Thymus (tissue), 11 donors: ENCODE measurements around the gene TMOD4. TPM values are rescaled to one million over a fixed set of nuclear protein-coding genes. Genes with fewer than 3 reads are reported as not detected.

Experiments
- DNase-seq, 9 donors: peaks; one replicate each; pipeline ENCODE4 v3.0.0-alpha.2; 2013; ENCODE audit warnings: low spot score in 9 of 9, low read depth in 6 of 9, missing footprints in 1 of 9
- H3K27ac ChIP-seq, 2 donors: one replicate each; pipeline ENCODE4 v1.5.1; 2013; ENCODE audit warnings: control low read depth in 1 of 2, low read depth in 1 of 2, low read length in 1 of 2, mild to moderate bottlenecking in 1 of 2, moderate library complexity in 1 of 2
- H3K27me3 ChIP-seq, 2 donors: one replicate each; pipeline ENCODE4 v1.5.1; 2013; ENCODE audit warnings: low read length in 1 of 2; ENCODE audit not compliant: control insufficient read depth in 2 of 2, insufficient read depth in 1 of 2
- H3K36me3 ChIP-seq, 2 donors: one replicate each; pipeline ENCODE4 v1.5.1; 2013; ENCODE audit warnings: low read length in 1 of 2, mild to moderate bottlenecking in 1 of 2, moderate library complexity in 1 of 2; ENCODE audit not compliant: control insufficient read depth in 2 of 2, insufficient read depth in 2 of 2
- H3K4me1 ChIP-seq, 2 donors: one replicate each; pipeline ENCODE4 v1.5.1; 2013; ENCODE audit warnings: low read length in 2 of 2; ENCODE audit not compliant: control insufficient read depth in 2 of 2, insufficient read depth in 2 of 2
- H3K4me3 ChIP-seq, 2 donors: one replicate each; pipeline ENCODE4 v1.5.1; 2013; ENCODE audit warnings: low read length in 2 of 2, control low read depth in 1 of 2, mild to moderate bottlenecking in 1 of 2
- H3K9me3 ChIP-seq, 2 donors: one replicate each; pipeline ENCODE4 v1.5.1; 2013; ENCODE audit warnings: low read length in 1 of 2, mild to moderate bottlenecking in 1 of 2; ENCODE audit not compliant: control insufficient read depth in 2 of 2, insufficient read depth in 1 of 2
- WGBS: extraction: QIAGEN DNeasy Blood & Tissue Kit; methylation state at CpG from one replicate; pipeline ENCODE4 v1.1.7; 2013; 5-methylcytosine and 5-hydroxymethylcytosine counted together
- polyA plus RNA-seq: library from polyadenylated mRNA; stranded (reverse); fragments of 200-250 nt; gene quantifications from one replicate; pipeline ENCODE4 v1.2.3, GENCODE V29; 2013
- total RNA-seq: library from RNA; stranded (reverse); fragments of 120-200 nt; gene quantifications from one replicate; pipeline ENCODE4 v1.2.4, GENCODE V29; 2013
- donor health status: healthy.

The TMOD4 gene
- total and polyA plus RNA-seq, 2 donors, result 0.38 to 1.0 TPM

DNA sequence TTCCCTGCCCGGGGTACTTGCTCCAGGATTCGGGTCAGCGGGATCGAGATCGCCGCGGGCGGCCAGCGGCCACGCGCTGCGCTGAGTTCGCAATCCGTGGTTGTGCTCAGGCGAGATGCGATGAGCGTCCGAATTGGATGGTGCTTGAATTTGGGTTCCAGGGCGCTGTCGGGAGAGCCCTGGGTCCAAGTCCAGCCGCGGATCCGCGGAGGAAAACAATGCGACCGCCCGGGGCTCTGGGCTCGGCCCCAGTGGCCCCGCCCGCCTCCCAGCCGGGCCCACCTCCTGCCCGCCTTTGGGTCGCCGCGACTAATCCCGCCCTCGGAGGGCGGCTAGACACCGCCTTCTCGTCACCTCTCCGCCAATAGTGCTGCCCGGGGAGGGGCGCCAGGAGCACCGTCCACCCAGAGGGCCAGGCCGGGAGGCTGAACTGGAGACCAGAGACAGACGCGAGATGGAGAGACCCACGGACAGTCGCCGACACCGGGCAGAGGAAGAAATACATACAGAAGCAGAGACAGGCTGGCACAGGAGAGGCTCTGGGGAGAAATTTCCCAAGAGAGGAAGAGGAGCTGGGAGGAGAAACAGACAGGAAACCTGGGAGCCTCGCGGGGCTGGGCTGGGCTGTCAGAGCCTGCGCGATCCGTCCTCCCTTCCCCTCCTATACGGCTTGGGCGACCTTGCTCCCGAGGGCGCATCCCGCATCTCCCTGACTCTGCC lies 29.2 kb downstream of the TMOD4 start, which contains the start of gene SEMA6C:
TSS of gene SEMA6C (minus strand) at position 220 of the 720 bp plus-strand sequence. CDS start 4,010 bp downstream, outside the sequence.
- peaks cover 0 to 6% of the 10 kb centered on the region in 2 donors for H3K9me3 ChIP-seq
- H3K4me1 ChIP-seq, result peaks cover 6 to 39% of the 10 kb centered on the region in 2 donors
- no peak within 1 kb of the TSS for H3K27ac ChIP-seq
- DNase-seq, result peak in 8 of 9 donors; percentile 61 to 91 (median 78)
- H3K4me3 ChIP-seq, result peak within 1 kb of the TSS; percentile 82 to 89
- H3K27me3 ChIP-seq, result peaks cover 0 to 21% of the 10 kb centered on the region in 2 donors
- no peaks in the 10 kb centered on the region for H3K36me3 ChIP-seq
- WGBS, result under 1% methylated on average over 61 of the region's 61 CpGs

DNA sequence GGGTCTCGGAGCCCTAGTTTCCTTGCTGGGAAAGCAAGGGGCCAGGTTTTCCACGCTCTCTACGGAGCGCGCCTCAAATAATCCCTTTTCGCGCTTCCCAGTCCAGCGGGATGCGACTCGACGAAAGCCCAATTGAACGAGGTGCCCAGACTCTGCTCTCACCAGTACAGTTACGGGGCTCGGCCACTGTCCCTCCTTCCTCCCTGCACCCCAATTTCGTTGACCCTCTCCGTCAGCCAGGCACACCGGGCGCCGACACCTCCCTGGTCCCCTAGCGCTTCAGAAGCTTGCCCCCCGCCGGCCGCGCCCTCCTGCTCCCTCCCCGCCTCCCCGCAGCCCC lies 29.7 kb downstream of the TMOD4 start:
- Histone ChIP-seq H3K9me3 (peaks cover 0 to 6% of the 10 kb centered on the region in 2 donors), H3K27me3 (peaks cover 0 to 21% of the 10 kb centered on the region in 2 donors), H3K4me1 (peaks cover 6 to 39% of the 10 kb centered on the region in 2 donors), H3K36me3 (no peaks in the 10 kb centered on the region), H3K27ac (no peak overlapping the region), H3K4me3 (peak overlapping the region; percentile 82 to 89)
- WGBS, result 3% methylated on average over 26 of the region's 26 CpGs
- no peak for DNase-seq

DNA sequence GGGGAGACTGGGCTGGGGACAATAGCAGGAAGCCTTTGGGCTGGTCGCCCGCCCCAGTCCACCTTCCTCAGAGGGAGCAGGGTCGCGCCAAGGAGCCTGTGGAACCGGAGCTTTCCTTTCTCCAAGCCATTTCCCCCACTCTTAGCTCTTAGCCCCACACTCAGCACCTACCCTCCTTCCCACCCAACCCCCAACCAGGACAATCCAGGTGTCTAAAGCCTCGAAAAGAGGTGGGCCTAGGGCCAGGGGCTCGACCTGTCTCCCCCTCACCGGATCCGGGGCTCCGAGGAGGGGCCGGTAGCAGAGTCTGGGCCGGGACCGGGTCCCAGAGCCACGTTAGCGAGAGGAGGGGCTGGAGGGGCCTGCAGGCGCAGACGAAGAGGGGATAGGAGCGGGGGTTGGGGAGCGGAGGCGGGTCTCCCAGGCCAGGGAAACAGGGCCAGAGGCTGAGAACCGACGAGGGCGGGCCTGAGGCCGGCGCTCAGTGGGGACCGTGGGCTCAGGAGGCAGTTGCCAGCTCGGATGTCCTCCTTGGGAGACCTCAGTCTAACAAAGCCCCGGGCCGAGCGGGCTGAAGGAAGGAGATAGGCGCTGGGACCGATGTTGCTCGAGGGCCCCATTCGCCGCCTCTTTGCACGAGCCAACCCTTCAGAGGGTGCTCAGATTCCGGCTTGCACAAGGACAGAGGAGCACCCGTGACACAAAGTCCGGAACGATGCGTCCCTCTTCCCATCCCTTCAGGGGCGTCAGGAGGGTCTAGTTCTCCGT lies 30.3 kb downstream of the TMOD4 start:
- Histone ChIP-seq H3K36me3 (no peaks in the 10 kb centered on the region), H3K9me3 (peaks cover 0 to 6% of the 10 kb centered on the region in 2 donors), H3K27ac (no peak overlapping the region), H3K4me1 (peaks cover 6 to 39% of the 10 kb centered on the region in 2 donors), H3K4me3 (peak overlapping the region; percentile 82 to 89), H3K27me3 (peaks cover 0 to 21% of the 10 kb centered on the region in 2 donors)
- WGBS, result 43% methylated on average over 43 of the region's 43 CpGs
- peak in 1 of 9 donors; percentile 54 for DNase-seq

DNA sequence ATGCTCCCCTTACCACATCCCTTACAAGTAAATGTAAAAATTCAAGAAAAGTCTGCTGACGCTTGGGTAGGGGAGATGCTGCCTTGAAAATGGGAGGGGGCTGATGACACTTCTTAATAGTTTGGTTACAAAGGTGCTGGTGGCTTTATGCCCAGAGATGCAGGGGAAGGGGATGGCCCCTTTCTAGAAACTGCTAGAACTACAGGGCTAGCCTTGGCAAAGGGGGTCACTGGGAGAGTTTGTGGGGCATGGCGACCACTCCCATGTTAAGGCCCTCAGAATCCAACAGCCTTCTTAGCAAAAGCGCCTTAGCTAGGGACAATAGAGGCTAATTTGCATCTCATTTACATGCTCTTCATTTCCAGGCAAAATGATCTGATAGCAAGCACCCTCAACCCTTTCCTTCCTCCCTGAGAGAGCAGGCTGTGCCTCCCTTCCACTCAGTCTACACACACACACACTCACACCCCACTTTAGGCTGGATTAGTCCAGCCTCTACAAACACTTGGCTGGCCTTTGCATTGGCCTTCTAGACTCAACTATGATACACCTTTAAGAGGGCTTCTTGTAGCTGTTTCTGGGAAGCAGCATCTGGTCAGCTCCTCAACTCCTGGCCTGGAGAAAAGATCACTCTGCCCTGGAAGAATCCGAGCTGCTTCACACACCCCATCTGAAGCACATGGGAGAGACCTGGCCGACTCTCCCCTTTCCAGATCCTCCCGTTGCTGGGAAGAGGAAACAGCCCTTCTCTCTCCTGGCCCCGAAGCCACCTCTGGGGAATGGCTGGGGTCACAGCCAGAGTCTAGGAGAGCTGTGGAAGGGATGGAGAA lies 31.1 kb downstream of the TMOD4 start:
- no peak for DNase-seq
- peaks cover 0 to 21% of the 10 kb centered on the region in 2 donors for H3K27me3 ChIP-seq
- no peaks in the 10 kb centered on the region for H3K36me3 ChIP-seq
- H3K4me1 ChIP-seq, result peaks cover 6 to 39% of the 10 kb centered on the region in 2 donors
- H3K4me3 ChIP-seq, result no peak overlapping the region
- 86% methylated on average over 7 of the region's 7 CpGs for WGBS
- H3K27ac ChIP-seq, result no peak overlapping the region
- H3K9me3 ChIP-seq, result peaks cover 0 to 6% of the 10 kb centered on the region in 2 donors

DNA sequence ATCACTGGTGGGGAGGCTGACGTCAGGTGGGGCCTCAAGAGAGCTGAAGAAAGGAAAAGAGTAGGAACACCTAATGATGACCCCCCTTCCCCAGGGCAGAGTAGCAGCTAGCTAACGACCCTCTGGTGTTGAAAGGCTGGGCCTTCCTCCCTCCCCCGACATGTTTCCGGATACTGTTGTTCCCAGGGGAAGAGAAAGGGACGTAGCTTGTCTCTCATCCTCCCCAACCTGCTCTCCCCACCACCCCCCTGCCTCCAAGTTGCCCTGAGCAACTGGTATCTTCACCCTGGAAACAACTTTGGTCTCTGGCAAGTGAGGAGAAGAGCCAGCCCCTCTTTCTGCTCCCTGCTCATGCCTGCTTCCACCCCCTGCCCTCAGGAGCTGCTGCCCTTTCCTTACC lies 31.8 kb downstream of the TMOD4 start:
- H3K4me3 ChIP-seq, result no peak overlapping the region
- no peak for DNase-seq
- no peak overlapping the region for H3K27ac ChIP-seq
- peaks cover 6 to 39% of the 10 kb centered on the region in 2 donors for H3K4me1 ChIP-seq
- H3K27me3 ChIP-seq, result peaks cover 0 to 21% of the 10 kb centered on the region in 2 donors
- 93% methylated on average over 5 of the region's 5 CpGs for WGBS
- H3K36me3 ChIP-seq, result no peaks in the 10 kb centered on the region
- peaks cover 0 to 6% of the 10 kb centered on the region in 2 donors for H3K9me3 ChIP-seq

DNA sequence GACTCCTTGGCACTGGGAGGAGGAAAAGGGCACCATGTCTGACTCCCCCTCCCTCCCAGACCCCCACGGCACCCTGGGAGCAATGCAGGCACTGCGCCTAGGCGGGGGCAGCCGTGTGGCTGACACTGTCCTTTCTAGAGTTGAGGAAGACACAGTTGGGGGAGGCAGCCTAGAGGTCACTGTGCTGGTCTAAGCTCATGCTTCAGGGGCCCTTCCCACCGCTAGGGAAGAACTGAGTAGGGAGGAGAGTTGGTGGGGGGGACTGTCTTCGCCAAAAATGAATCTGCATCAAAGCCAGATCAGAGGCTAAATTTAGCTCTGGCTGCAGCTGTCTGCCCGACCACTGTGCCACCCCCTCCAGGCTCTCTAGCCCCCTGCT lies 32.7 kb downstream of the TMOD4 start:
- no peak overlapping the region for H3K4me3 ChIP-seq
- peaks cover 0 to 21% of the 10 kb centered on the region in 2 donors for H3K27me3 ChIP-seq
- H3K36me3 ChIP-seq, result no peaks in the 10 kb centered on the region
- no peak for DNase-seq
- peaks cover 0 to 6% of the 10 kb centered on the region in 2 donors for H3K9me3 ChIP-seq
- 64% methylated on average over 7 of the region's 7 CpGs for WGBS
- peaks cover 6 to 39% of the 10 kb centered on the region in 2 donors for H3K4me1 ChIP-seq
- H3K27ac ChIP-seq, result no peak overlapping the region

DNA sequence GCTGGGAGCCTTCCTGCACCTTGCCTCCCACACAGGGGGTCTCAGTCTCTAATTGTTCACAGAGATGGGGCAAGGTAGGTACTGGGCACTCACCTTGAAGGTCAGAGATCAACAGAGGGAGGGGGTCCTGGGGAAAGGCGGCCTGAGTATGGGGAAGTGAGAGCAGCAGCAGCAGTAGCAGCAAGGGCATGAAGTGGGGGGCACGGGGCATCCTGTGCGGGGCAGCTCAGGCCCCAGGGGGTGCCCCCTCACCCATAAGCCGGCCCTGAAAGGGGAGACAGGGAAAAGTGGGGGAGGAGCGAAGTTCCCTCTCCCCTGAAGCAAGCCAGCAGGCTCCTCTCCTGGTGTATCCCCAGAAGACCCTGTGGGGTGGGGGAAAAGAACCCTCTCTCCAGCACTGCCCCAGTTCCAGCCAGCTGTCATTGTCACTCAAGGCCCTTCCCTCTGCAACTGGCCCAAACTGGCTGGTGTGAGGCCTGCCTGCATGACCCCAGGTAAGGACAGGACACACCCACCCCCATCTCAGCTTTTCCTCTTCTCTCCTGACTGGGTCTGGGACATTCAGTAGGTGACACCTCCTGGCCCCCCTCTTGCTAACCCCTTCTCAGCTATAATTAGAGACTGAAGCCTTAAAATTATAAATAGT lies 33.2 kb downstream of the TMOD4 start:
- WGBS, result 91% methylated on average over 5 of the region's 5 CpGs
- H3K4me1 ChIP-seq, result peaks cover 6 to 39% of the 10 kb centered on the region in 2 donors

DNA sequence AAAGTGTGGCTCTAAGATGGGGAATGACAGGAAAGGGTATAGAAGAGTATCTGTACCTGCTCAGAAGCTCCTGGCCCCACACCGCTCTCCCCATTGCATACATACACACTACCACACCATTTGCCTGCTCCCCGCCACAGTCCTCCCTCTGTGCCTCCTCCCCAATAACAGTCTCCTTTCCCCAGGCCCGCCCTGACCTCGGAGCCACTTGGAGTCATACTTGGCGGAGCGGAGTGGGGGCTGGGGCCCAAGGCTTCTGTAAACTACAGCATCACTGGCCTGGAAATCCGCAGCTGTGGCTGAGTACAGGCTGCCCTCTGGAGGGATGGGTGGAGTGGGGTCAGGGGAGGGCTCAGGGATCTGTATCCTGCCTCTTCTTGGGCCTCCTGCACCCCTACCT lies 38.0 kb downstream of the TMOD4 start:
- Histone ChIP-seq H3K4me1 (peaks cover 0 to under 1% of the 10 kb centered on the region in 2 donors), H3K27ac (no peak overlapping the region), H3K36me3 (no peaks in the 10 kb centered on the region), H3K4me3 (no peak overlapping the region), H3K9me3 (no peaks in the 10 kb centered on the region), H3K27me3 (peaks cover 0 to 9% of the 10 kb centered on the region in 2 donors)
- no peak for DNase-seq
- 97% methylated on average over 7 of the region's 7 CpGs for WGBS

More for the DNA sequence above, 33.2 kb downstream of the TMOD4 start:
- H3K27me3 ChIP-seq, result peaks cover 0 to 21% of the 10 kb centered on the region in 2 donors
- no peak for DNase-seq
- no peak overlapping the region for H3K4me3 ChIP-seq
- no peaks in the 10 kb centered on the region for H3K36me3 ChIP-seq
- H3K9me3 ChIP-seq, result peaks cover 0 to 6% of the 10 kb centered on the region in 2 donors
- H3K27ac ChIP-seq, result no peak overlapping the region
